ENCODE measurements around the gene CREB3L1.

Gene CREB3L1

GRCh38 chr11:46321757-46322156 lies 44.3 kb downstream of the CREB3L1 start:
- DNase-seq (ENCODE audit: low read depth in 3 of 3) = no peak

- DNase-seq (ENCODE audit: low read depth in 3 of 3) = no peak
Observed at GRCh38 chr11:46322759-46323158, 45.3 kb downstream of the CREB3L1 start.

- DNase-seq (ENCODE audit: low read depth in 3 of 3) = no peak
Observed at GRCh38 chr11:46326813-46327416, 49.5 kb downstream of the CREB3L1 start.

GRCh38 chr11:46327829-46328228 lies 50.4 kb downstream of the CREB3L1 start:
- no peak for DNase-seq (ENCODE audit: low read depth in 3 of 3)

GRCh38 chr11:46330154-46330553 lies 52.7 kb downstream of the CREB3L1 start:
- no peak for DNase-seq (ENCODE audit: low read depth in 3 of 3)

- DNase-seq (ENCODE audit: low read depth in 3 of 3) = no peak
Observed at GRCh38 chr11:46330563-46331281, 53.3 kb downstream of the CREB3L1 start.

- DNase-seq (ENCODE audit: low read depth in 3 of 3) = no peak
Observed at GRCh38 chr11:46331282-46331984, 54.0 kb downstream of the CREB3L1 start.

- DNase-seq (ENCODE audit: low read depth in 3 of 3) = no peak
Observed at GRCh38 chr11:46332093-46332567, 54.7 kb downstream of the CREB3L1 start.

GRCh38 chr11:46332568-46333393 lies 55.3 kb downstream of the CREB3L1 start:
- DNase-seq (ENCODE audit: low read depth in 3 of 3) = peak; percentile 48 to 64 (median 55)

GRCh38 chr11:46333394-46333947 lies 56.0 kb downstream of the CREB3L1 start:
- no peak for DNase-seq (ENCODE audit: low read depth in 3 of 3)

GRCh38 chr11:46334211-46334610 lies 56.7 kb downstream of the CREB3L1 start:
- DNase-seq (ENCODE audit: low read depth in 3 of 3) = no peak

- no peak for DNase-seq (ENCODE audit: low read depth in 3 of 3)
Observed at GRCh38 chr11:46335271-46335670, 57.8 kb downstream of the CREB3L1 start.

GRCh38 chr11:46335890-46336562 lies 58.6 kb downstream of the CREB3L1 start:
- no peak for DNase-seq (ENCODE audit: low read depth in 3 of 3)

GRCh38 chr11:46336563-46337180 lies 59.2 kb downstream of the CREB3L1 start:
- DNase-seq (ENCODE audit: low read depth in 3 of 3) = no peak

- no peak for DNase-seq (ENCODE audit: low read depth in 3 of 3)
Observed at GRCh38 chr11:46337626-46338345, 60.3 kb downstream of the CREB3L1 start.

- no peak for DNase-seq (ENCODE audit: low read depth in 3 of 3)
Observed at GRCh38 chr11:46338636-46338987, 61.1 kb downstream of the CREB3L1 start.

GRCh38 chr11:46338988-46339666 lies 61.7 kb downstream of the CREB3L1 start:
- no peak for DNase-seq (ENCODE audit: low read depth in 3 of 3)

- no peak for DNase-seq (ENCODE audit: low read depth in 3 of 3)
Observed at GRCh38 chr11:46339816-46340215, 62.4 kb downstream of the CREB3L1 start.

GRCh38 chr11:46341454-46341853 lies 64.0 kb downstream of the CREB3L1 start:
- DNase-seq (ENCODE audit: low read depth in 3 of 3) = no peak

All from stimulated activated CD4-positive, alpha-beta T cell treated with anti-CD3 and anti-CD28 coated beads, TNF-alpha, amount 100 ng/mL, for 4 hours (primary cell).